GM12864 (cell line): Measurements from ENCODE around the gene ANKRD63.

Experiments
- DNase-seq: peaks from one replicate; pipeline ENCODE4 v3.0.0-alpha.2; 2011; ENCODE audit warnings: low read depth
- H3K4me3 ChIP-seq: 2 replicates; pipeline ENCODE4 v1.5.1; 2011; ENCODE audit warnings: mild to moderate bottlenecking, low read depth, low read length, control low read depth
- TF ChIP-seq, protein P1 (sequence below): IDR thresholded peaks from 2 replicates; pipeline ENCODE4 v1.5.1; 2011; ENCODE audit warnings: low read depth, mild to moderate bottlenecking, moderate library complexity, low read length, control low read depth, inconsistent platforms; ENCODE audit errors: missing control alignments

The ANKRD63 gene

DNA sequence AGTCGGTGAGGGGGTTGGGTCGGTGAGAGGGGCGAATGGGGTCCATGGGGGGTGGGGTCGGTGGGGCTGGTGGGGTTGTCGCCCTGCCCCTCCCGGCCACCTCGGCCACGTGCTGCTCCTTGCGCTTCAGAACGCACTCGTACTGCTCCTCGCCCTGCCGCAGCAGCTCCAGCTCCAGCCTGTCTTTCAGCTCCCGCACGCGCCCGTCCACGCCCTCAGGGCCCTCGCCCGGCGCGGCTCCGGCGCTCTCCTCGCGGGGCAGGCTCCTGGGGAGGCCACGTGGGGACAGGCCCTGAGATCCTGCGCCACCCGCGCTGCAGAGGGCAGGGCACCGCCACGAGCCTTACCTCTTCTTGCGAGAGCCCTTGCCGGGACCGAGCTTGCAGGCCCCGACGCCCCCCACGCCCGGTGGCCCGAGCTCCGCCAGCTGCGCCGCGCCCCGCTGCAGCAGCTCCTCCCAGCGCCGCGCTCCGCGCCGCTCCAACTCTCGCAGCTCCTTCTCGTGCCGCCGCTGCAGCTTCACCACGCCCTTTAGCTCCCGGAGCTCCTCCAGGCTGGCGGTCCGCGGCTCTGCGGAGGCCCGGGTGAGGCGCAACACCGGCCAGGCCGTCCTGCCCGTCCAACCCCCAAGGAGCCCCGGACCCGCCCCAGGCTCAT is 8.2 kb upstream of the ANKRD63 start:
- TF ChIP-seq, protein P1, sequence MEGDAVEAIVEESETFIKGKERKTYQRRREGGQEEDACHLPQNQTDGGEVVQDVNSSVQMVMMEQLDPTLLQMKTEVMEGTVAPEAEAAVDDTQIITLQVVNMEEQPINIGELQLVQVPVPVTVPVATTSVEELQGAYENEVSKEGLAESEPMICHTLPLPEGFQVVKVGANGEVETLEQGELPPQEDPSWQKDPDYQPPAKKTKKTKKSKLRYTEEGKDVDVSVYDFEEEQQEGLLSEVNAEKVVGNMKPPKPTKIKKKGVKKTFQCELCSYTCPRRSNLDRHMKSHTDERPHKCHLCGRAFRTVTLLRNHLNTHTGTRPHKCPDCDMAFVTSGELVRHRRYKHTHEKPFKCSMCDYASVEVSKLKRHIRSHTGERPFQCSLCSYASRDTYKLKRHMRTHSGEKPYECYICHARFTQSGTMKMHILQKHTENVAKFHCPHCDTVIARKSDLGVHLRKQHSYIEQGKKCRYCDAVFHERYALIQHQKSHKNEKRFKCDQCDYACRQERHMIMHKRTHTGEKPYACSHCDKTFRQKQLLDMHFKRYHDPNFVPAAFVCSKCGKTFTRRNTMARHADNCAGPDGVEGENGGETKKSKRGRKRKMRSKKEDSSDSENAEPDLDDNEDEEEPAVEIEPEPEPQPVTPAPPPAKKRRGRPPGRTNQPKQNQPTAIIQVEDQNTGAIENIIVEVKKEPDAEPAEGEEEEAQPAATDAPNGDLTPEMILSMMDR, result no peak
- DNase-seq, result no peak
- H3K4me3 ChIP-seq, result no peak overlapping the region

GRCh38 chr15:40290545-40290917 is 7.7 kb upstream of the ANKRD63 start:
- H3K4me3 ChIP-seq, result no peak overlapping the region
- TF ChIP-seq, protein P1, result no peak
- DNase-seq, result no peak

DNA sequence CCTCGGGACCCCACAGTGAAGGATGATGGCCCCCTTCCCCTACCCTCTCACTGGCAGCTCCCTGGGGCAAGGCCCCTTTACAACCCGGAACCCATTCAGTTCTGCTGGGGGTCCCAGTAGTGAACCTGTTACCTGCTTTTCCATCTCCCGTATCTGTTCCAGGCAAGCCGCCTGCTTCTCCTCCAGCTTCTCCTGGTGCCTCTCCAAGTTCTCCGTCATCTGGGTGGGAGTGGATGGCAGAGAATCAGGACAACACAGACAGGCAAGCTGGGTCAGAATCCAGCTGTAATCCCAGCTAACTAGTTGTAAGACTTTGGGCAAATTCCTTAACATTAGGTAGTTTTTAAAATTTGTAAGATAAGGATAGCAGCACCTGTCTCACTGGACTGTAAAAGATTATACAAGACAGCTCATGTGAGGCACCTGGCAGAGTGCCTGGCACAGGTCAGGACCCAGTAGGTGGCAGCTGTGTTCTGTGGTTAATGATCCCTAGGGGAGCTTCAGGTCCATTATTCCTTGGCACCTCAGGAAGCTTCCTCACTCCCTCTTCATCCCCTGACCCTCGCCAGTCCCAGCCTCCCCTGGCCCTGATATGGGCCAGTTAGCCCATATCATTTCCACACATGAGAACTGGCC is 6.4 kb upstream of the ANKRD63 start:
- no peak overlapping the region for H3K4me3 ChIP-seq
- TF ChIP-seq, protein P1, result no peak
- no peak for DNase-seq

- DNase-seq, result no peak
- H3K4me3 ChIP-seq, result no peak overlapping the region
- TF ChIP-seq, protein P1, result no peak
Observed at GRCh38 chr15:40287968-40288367, 5.1 kb upstream of the ANKRD63 start.

GRCh38 chr15:40287505-40287904 is 4.6 kb upstream of the ANKRD63 start:
- H3K4me3 ChIP-seq, result no peak overlapping the region
- TF ChIP-seq, protein P1, result no peak
- DNase-seq, result no peak

DNA sequence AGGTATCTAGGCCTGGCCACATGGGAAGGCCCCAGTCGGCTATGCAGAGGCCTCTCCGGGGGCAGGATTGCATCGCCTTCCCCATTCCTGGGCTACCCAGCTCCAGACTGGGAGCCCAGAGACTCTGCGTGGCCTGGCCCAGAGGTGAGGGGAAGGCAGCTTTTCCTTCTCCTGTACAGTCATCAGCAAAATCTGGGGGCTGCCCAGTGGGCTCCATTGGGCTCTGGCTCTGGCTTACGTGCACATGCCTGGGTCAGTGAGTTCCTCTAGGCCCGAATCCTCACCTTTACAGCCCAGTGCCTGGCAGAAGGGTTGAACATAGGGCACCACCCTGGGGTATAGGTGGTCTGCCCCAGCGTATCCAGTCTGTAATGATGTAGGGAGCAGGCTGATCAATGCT is 3.9 kb upstream of the ANKRD63 start:
- no peak for DNase-seq
- TF ChIP-seq, protein P1, result no peak

DNA sequence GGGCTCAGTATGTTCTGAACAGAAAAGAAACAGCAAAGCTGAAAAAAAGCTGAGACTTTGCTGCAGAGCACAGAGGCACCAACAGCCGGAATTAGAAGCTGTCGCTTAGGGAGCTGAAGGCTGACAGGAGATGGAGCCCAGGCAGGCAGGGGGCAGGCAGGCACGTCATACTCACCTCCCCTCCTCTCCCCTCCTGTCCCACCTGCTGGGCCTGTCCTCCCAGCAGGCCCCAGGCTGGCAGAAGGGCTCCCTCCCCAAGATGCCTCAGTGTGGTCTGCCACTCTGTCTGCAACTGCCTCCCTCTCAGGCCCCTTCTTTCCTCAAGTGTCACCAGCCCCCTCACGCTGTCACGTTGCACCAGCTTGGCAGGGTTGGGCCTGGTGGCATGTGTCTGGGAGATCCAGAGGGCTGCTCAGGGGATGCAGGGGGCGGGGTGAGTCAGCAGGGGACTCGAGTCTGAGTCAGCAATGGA is 3.2 kb upstream of the ANKRD63 start:
- TF ChIP-seq, protein P1, result no peak
- no peak for DNase-seq

More for the DNA sequence above, 3.9 kb upstream of the ANKRD63 start:
- no peak overlapping the region for H3K4me3 ChIP-seq

More for the DNA sequence above, 3.2 kb upstream of the ANKRD63 start:
- H3K4me3 ChIP-seq, result no peak overlapping the region
